SK-N-SH (cell line): ENCODE data around the gene TBC1D5. TPM values are rescaled to one million over a fixed set of nuclear protein-coding genes. Genes with fewer than 3 reads are reported as not detected.
A peak's percentile ranks its signal among the peaks of the same experiment; 100 is the strongest.

Experiments used
- CTCF ChIA-PET: fragments of 300-600, 350-600 bp; formaldehyde crosslinking; extraction: SDS; loops from one replicate; lab custom pipeline; 2021; lab: Yijun Ruan, JAX
- POLR2A ChIA-PET: fragments of 350-600 bp; sonication (Branson Sonifier 250); formaldehyde crosslinking; extraction: SDS; loops from one replicate; lab custom pipeline; 2020; ENCODE audit warnings: antibody characterized with exemption, inconsistent platforms; lab: Yijun Ruan, JAX
- DNase-seq: peaks from one replicate; pipeline ENCODE4 v3.0.0; 2012
- H2AFZ ChIP-seq: fragments of 200-600 bp; sonication (generic); 2 replicates; pipeline ENCODE4 v1.8.1; 2016; ENCODE audit warnings: antibody characterized with exemption, mild to moderate bottlenecking, low read depth
- H3F3A ChIP-seq: fragments of 200-600 bp; sonication (generic); replicated peaks from 2 replicates; pipeline ENCODE3; 2016; ENCODE audit warnings: antibody characterized with exemption, mild to moderate bottlenecking; ENCODE audit not compliant: insufficient read depth
- H3K27ac ChIP-seq, 2 experiments: fragments of 200-500 bp in 1 of 2; fragments of 200-600 bp in 1 of 2; sonication (Bioruptor generic) in 1 of 2; sonication (generic), shearing (Covaris generic) in 1 of 2; 2 replicates each; pipeline versions ENCODE4 v1.5.1 to v1.6.1; 2014 to 2016; ENCODE audit warnings: low read depth in 2 of 2, inconsistent platforms in 1 of 2, low read length in 1 of 2, mild to moderate bottlenecking in 1 of 2, mixed read lengths in 1 of 2
- H3K27me3 ChIP-seq: fragments of 200-600 bp; sonication (generic), shearing (Covaris generic); 2 replicates; pipeline ENCODE4 v1.6.1; 2016; ENCODE audit warnings: mixed run types; ENCODE audit not compliant: insufficient read depth
- H3K36me3 ChIP-seq, 2 experiments: fragments of 200-500 bp in 1 of 2; fragments of 200-600 bp in 1 of 2; sonication (Bioruptor generic) in 1 of 2; sonication (generic) in 1 of 2; replicated peaks in 1 of 2; 2 replicates each; pipeline versions ENCODE3 to v1.5.1; 2014 to 2016; ENCODE audit warnings: low read length in 1 of 2, mild to moderate bottlenecking in 1 of 2; ENCODE audit not compliant: insufficient read depth in 2 of 2, control insufficient read depth in 1 of 2
- H3K4me1 ChIP-seq, 2 experiments: fragments of 200-500 bp in 1 of 2; fragments of 200-600 bp in 1 of 2; sonication (Bioruptor generic) in 1 of 2; sonication (generic), shearing (Covaris generic) in 1 of 2; 2 replicates each; pipeline versions ENCODE4 v1.5.1 to v1.6.1; 2014 to 2016; ENCODE audit warnings: low read depth in 1 of 2, low read length in 1 of 2, mixed run types in 1 of 2; ENCODE audit not compliant: insufficient read depth in 2 of 2, control insufficient read depth in 1 of 2
- H3K4me2 ChIP-seq: fragments of 200-600 bp; sonication (generic), shearing (Covaris generic); 2 replicates; pipeline ENCODE4 v1.6.1; 2017; ENCODE audit warnings: mixed run types
- H3K4me3 ChIP-seq, 2 experiments: fragments of 200-500 bp in 1 of 2; fragments of 200-600 bp in 1 of 2; sonication (Bioruptor generic) in 1 of 2; sonication (generic), shearing (Covaris generic) in 1 of 2; 2 replicates each; pipeline versions ENCODE4 v1.5.1 to v1.8.1; 2014 to 2016; ENCODE audit warnings: low read depth in 2 of 2, inconsistent platforms in 1 of 2, low read length in 1 of 2, mild to moderate bottlenecking in 1 of 2, mixed read lengths in 1 of 2, moderate library complexity in 1 of 2
- H3K79me2 ChIP-seq: fragments of 200-600 bp; sonication (generic); 2 replicates; pipeline ENCODE4 v1.8.1; 2017; ENCODE audit warnings: mild to moderate bottlenecking; ENCODE audit not compliant: insufficient read depth
- H3K9ac ChIP-seq: fragments of 200-600 bp; sonication (generic); 2 replicates; pipeline ENCODE4 v1.6.1; 2017; ENCODE audit warnings: mixed run types
- H3K9me2 ChIP-seq: fragments of 200-600 bp; sonication (generic); 2 replicates; pipeline ENCODE4 v1.6.1; 2017; ENCODE audit warnings: mixed run types
- H3K9me3 ChIP-seq: fragments of 200-600 bp; sonication (generic); 2 replicates; pipeline ENCODE4 v1.6.1; 2017; ENCODE audit warnings: mixed run types, mild to moderate bottlenecking, moderate library complexity
- H4K20me1 ChIP-seq: fragments of 200-600 bp; sonication (generic); 2 replicates; pipeline ENCODE4 v1.6.1; 2017; ENCODE audit warnings: mild to moderate bottlenecking, mixed run types; ENCODE audit not compliant: insufficient read depth
- CHD2 ChIP-seq: fragments of 150-350 bp; IDR thresholded peaks from 2 replicates; pipeline ENCODE4 v1.6.1; 2018; ENCODE audit warnings: low read length; ENCODE audit not compliant: partially characterized antibody
- EZH2phosphoT487 ChIP-seq: fragments of 200-600 bp; sonication (generic); IDR thresholded peaks from 2 replicates; pipeline ENCODE4 v1.6.1; 2017; ENCODE audit warnings: low read depth, mixed run types, mild to moderate bottlenecking, antibody characterized with exemption, moderate library complexity, borderline replicate concordance
- FOSL2 ChIP-seq: IDR thresholded peaks from 2 replicates; pipeline ENCODE4 v1.4.0; 2012; ENCODE audit warnings: low read depth, mild to moderate bottlenecking, moderate library complexity, borderline replicate concordance
- FOXJ3 ChIP-seq: sonication (generic); formaldehyde crosslinking; IDR thresholded peaks from 2 replicates; pipeline ENCODE4 v1.5.1; 2020; ENCODE audit warnings: mild to moderate bottlenecking, missing genetic modification reagents
- FOXM1 ChIP-seq: IDR thresholded peaks from 2 replicates; pipeline ENCODE4 v1.4.0; 2012; ENCODE audit warnings: low read depth, mild to moderate bottlenecking
- GABPA ChIP-seq: IDR thresholded peaks from 2 replicates; pipeline ENCODE4 v1.4.0; 2012; ENCODE audit warnings: low read depth, mild to moderate bottlenecking
- GATA2 ChIP-seq: sonication (generic); formaldehyde crosslinking; IDR thresholded peaks from 2 replicates; pipeline ENCODE4 v1.5.0; 2020; ENCODE audit warnings: mild to moderate bottlenecking, missing genetic modification reagents
- JUND ChIP-seq: IDR thresholded peaks from 2 replicates; pipeline ENCODE4 v1.4.0; 2012
- NRF1 ChIP-seq: IDR thresholded peaks from 2 replicates; pipeline ENCODE4 v1.6.1; 2012; ENCODE audit warnings: low read depth, mild to moderate bottlenecking, low read length
- PBX3 ChIP-seq: IDR thresholded peaks from 2 replicates; pipeline ENCODE4; 2012
- RCOR1 ChIP-seq: fragments of 150-350 bp; IDR thresholded peaks from 2 replicates; pipeline ENCODE4 v1.6.1; 2017; ENCODE audit warnings: antibody characterized with exemption, low read length
- SIN3A ChIP-seq: IDR thresholded peaks from 2 replicates; pipeline ENCODE4 v1.6.1; 2012; ENCODE audit warnings: low read depth, mild to moderate bottlenecking, low read length, moderate library complexity, borderline replicate concordance
- TAF1 ChIP-seq: IDR thresholded peaks from 2 replicates; pipeline ENCODE4 v1.6.1; 2012; ENCODE audit warnings: low read depth, mild to moderate bottlenecking, low read length, moderate library complexity, borderline replicate concordance
- YY1 ChIP-seq: IDR thresholded peaks from 2 replicates; pipeline ENCODE4 v1.4.0; 2012; ENCODE audit warnings: low read depth, mild to moderate bottlenecking
- ZBTB33 ChIP-seq: IDR thresholded peaks from 2 replicates; pipeline ENCODE4 v1.4.0; 2012; ENCODE audit warnings: low read depth, borderline replicate concordance
- WGBS: methylation state at CpG from one replicate; pipeline ENCODE4 v1.1.6; 2017; ENCODE audit warnings: low lambda C conversion rate; 5-methylcytosine and 5-hydroxymethylcytosine counted together
- polyA plus RNA-seq, 3 experiments: library from polyadenylated mRNA; depleted of rRNA; stranded (reverse); fragments of >200 nt; gene quantifications; 2 replicates each; pipeline ENCODE4 v1.2.3, GENCODE V29; 2012
- TF ChIP-seq, protein P1 (sequence below): fragments of 150-350 bp; IDR thresholded peaks from 2 replicates; pipeline ENCODE4 v1.6.1; 2017; ENCODE audit warnings: antibody characterized with exemption, low read length, low read depth, borderline replicate concordance
- TF ChIP-seq, protein P2 (sequence below): IDR thresholded peaks from 2 replicates; pipeline ENCODE4 v1.4.0; 2012; ENCODE audit warnings: low read depth

The TBC1D5 gene
- polyA plus RNA-seq, 1 of the 3 experiments (the other 2 are of a cell fraction) = 19.5 TPM

DNA sequence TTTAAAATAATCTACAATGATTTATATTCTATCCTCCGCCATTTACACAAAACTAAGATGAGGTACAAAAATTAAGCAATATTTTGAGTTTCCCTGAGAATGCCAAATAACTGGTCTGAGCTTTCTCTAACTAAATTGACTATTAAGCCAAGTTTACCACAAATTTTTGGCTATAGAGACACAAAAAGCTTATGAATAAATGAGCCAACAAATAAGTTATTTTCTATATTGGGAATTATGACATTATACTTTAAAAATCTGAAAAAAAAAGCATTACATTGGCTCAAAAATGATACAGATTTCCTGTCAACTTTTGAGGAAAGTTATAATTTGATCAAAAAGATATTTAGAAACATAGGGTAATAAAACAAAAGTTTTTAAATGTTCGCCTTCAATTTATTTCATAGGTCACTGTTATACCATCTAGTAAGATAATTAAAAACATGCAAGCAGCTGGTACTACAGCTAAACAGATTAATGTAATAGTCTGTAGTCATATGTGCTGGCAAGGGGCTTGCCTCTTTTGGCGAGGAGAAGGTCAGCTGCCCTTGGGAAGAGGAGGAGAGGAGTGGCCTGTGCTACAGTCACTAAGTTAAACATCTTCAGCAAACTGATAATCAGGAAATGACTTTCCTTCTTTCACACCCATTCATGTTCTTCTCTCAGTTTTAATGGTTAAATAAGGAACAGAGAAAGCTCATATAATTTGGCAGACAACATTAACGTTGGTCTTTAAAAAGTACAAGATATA, 318.5 kb downstream of the TBC1D5 start (continued):
- TF ChIP-seq TAF1 = no peak
- TF ChIP-seq EZH2phosphoT487 = no peak
- TF ChIP-seq, protein P1, sequence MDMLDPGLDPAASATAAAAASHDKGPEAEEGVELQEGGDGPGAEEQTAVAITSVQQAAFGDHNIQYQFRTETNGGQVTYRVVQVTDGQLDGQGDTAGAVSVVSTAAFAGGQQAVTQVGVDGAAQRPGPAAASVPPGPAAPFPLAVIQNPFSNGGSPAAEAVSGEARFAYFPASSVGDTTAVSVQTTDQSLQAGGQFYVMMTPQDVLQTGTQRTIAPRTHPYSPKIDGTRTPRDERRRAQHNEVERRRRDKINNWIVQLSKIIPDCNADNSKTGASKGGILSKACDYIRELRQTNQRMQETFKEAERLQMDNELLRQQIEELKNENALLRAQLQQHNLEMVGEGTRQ = no peak
- TF ChIP-seq RCOR1 = peak; percentile 62; the same call in 1 of the 2 replicates
- TF ChIP-seq ZBTB33 = no peak
- no peak for TF ChIP-seq GATA2 (CRISPR knock-in tag)
- TF ChIP-seq FOXM1 = no peak
- TF ChIP-seq PBX3 = no peak
- no peak for TF ChIP-seq SIN3A
- no peak for TF ChIP-seq JUND
- TF ChIP-seq GABPA = no peak
- no peak for TF ChIP-seq FOSL2
- TF ChIP-seq YY1 = no peak
- TF ChIP-seq, protein P2, sequence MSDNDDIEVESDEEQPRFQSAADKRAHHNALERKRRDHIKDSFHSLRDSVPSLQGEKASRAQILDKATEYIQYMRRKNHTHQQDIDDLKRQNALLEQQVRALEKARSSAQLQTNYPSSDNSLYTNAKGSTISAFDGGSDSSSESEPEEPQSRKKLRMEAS = no peak
- peak; percentile 39; the same call in 1 of the 2 replicates for TF ChIP-seq FOXJ3 (CRISPR knock-in tag)
- no peak for TF ChIP-seq NRF1

- ChIA-PET CTCF (interaction anchor here (0.6 to 2.0 kb wide), 6 partner anchors 9 to 1335 kb away, joined by 3 to 7 read pairs (median 3); no protein-coding TSS in a partner anchor), POLR2A (no interaction called here)
- no peak for TF ChIP-seq FOSL2
- no peak for TF ChIP-seq RCOR1
- TF ChIP-seq, protein P2 = no peak
- no peak for TF ChIP-seq CHD2
- TF ChIP-seq YY1 = no peak
- Histone ChIP-seq H3K9me3 (no peaks in the 10 kb centered on the region), H2AFZ (no peak overlapping the region), H3K4me1 (peaks cover 0 to 18% of the 10 kb centered on the region in 2 experiments; a peak in 3 of 4 replicates), H3K79me2 (no peaks in the 10 kb centered on the region), H3K27me3 (no peaks in the 10 kb centered on the region), H3K9ac (no peak overlapping the region), H3F3A (no peaks in the 10 kb centered on the region), H4K20me1 (no peaks in the 10 kb centered on the region), H3K4me3 (no peak overlapping the region), H3K27ac (no peak overlapping the region; a peak in 1 of 4 replicates), H3K4me2 (no peak overlapping the region), H3K36me3 (no peaks in the 10 kb centered on the region), H3K9me2 (no peaks in the 10 kb centered on the region; the same call in 1 of the 2 replicates)
- WGBS = 98% methylated on average over 2 of the region's 2 CpGs
- DNase-seq = no peak
Measured at GRCh38 chr3:17422636-17423035, 319.8 kb downstream of the TBC1D5 start.
